Uterus (tissue), 2 donors: ENCODE measurements around the gene GNAS-AS1.

Experiments
- POLR2A ChIP-seq, 2 donors: fragments of 450-650 bp; IDR thresholded peaks; one replicate each; pipeline ENCODE4 v1.6.1; 2016; ENCODE audit warnings: antibody characterized with exemption in 2 of 2, mild to moderate bottlenecking in 1 of 2, moderate library complexity in 1 of 2
- TF ChIP-seq, protein P1 (sequence below), 4 experiments: fragments of 200-600 bp in 2 of 4; fragments of 450-650 bp in 2 of 4; sonication (generic) in 2 of 4; IDR thresholded peaks; one replicate each; pipeline ENCODE4 v1.5.1; 2016 to 2019; ENCODE audit warnings: antibody characterized with exemption in 4 of 4, mild to moderate bottlenecking in 2 of 4, moderate library complexity in 1 of 4

DNA sequence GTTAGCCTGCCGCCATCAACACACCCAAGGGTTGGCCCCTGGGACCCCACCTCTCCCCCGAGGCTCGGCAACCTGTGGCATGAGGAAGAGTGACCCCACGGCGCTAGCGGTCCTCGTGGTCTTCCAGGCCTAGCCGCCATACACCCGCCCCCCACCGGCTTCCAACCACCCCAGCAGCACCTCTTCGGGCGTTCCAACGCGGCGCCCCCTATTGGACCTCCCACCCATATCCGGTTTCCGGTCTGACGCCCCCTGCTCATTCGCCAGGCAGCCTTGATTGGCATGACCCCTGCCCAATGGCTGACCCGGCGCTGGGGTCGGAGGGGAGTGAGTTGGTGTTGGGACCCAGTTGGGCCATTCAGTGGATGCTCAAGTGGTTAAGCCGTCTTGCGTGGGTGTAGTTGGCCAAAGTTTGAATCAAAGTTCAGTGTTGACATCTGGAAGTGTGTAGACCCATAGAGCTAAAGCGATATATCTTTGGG is at the start of gene GNAS-AS1:
- TF ChIP-seq, protein P1, sequence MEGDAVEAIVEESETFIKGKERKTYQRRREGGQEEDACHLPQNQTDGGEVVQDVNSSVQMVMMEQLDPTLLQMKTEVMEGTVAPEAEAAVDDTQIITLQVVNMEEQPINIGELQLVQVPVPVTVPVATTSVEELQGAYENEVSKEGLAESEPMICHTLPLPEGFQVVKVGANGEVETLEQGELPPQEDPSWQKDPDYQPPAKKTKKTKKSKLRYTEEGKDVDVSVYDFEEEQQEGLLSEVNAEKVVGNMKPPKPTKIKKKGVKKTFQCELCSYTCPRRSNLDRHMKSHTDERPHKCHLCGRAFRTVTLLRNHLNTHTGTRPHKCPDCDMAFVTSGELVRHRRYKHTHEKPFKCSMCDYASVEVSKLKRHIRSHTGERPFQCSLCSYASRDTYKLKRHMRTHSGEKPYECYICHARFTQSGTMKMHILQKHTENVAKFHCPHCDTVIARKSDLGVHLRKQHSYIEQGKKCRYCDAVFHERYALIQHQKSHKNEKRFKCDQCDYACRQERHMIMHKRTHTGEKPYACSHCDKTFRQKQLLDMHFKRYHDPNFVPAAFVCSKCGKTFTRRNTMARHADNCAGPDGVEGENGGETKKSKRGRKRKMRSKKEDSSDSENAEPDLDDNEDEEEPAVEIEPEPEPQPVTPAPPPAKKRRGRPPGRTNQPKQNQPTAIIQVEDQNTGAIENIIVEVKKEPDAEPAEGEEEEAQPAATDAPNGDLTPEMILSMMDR (IDR thresholded peaks at IDR 0.05) = no peak
- no peak for TF ChIP-seq POLR2A (IDR thresholded peaks at IDR 0.05)
